GM19467 (cell line): Measurements from ENCODE around the gene RPS6KB2.
A peak's percentile ranks its signal among the peaks of the same experiment; 100 is the strongest.

Source experiments
- ATAC-seq: cut with Tn5 transposase; IDR thresholded peaks from one replicate; pipeline ENCODE4 v1.9.1; 2021; ENCODE audit warnings: mild to moderate bottlenecking, moderate library complexity; ENCODE audit not compliant: unreplicated experiment

The RPS6KB2 gene

DNA sequence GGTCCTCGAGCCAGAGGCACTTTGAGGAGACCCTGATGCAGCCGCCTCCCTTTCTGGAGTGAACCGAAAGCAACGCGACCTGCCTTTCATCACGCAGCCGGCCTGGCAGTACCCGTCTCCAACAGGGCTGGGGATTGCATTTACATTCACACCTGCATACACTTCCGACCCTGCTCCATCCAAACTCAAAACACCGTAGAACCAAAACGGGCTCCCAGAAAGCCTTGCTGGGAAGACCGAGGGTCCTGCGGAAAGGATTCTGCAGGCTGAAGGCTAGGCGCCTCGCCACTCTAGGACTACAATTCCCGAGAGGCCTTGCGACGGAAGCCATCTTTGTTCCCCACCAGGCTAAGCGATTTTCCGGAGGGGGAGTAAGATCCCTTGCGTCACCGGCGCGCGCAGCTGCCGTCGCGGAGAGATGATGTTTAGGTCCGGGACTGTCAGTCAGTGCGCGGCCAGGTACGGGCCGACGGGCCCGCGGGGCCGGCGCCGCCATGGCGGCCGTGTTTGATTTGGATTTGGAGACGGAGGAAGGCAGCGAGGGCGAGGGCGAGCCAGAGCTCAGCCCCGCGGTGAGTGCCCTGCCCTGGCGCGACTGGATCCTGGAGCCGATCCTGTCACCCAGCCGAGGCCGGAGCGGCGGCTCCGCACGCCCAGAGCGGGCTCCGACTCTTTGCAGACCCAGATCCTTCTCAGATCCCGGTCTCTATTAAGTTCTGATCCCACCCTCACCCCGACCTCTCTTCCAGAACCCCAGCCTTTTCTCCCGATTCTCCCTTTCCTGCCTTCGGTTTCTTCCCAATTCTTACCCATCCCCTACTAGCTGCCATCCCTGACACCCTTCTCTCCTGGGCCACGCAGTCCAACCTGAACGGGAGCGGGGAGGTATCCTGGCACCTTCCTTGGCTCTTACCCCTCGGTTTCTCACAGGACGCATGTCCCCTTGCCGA, at the start of gene RPS6KB2:
RPS6KB2 (plus strand) TSS at position 443 of the 950 bp plus-strand sequence; CDS start at position 495, 52 bp downstream.
- peak; percentile 81 for ATAC-seq

DNA sequence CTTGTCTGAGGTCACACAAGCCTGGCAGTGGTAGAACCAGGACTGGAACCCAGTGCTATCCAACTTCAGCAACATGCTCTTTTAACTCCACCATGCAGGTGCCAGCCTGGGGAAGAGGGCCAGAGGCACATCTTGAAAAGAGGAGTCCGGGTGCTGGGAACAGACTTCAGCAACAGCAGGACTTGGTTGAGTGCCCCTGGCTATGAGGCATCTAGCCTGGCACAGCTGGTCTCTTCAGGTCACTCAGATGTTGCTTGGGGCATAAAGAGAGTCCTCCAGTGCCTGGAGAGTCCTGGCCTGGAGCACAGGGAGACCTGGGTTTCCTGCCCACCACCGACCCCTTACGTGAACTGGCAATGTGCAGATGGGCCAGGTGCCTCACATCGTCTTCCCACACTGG, 49.8 kb upstream of the RPS6KB2 start:
- ATAC-seq: no peak

DNA sequence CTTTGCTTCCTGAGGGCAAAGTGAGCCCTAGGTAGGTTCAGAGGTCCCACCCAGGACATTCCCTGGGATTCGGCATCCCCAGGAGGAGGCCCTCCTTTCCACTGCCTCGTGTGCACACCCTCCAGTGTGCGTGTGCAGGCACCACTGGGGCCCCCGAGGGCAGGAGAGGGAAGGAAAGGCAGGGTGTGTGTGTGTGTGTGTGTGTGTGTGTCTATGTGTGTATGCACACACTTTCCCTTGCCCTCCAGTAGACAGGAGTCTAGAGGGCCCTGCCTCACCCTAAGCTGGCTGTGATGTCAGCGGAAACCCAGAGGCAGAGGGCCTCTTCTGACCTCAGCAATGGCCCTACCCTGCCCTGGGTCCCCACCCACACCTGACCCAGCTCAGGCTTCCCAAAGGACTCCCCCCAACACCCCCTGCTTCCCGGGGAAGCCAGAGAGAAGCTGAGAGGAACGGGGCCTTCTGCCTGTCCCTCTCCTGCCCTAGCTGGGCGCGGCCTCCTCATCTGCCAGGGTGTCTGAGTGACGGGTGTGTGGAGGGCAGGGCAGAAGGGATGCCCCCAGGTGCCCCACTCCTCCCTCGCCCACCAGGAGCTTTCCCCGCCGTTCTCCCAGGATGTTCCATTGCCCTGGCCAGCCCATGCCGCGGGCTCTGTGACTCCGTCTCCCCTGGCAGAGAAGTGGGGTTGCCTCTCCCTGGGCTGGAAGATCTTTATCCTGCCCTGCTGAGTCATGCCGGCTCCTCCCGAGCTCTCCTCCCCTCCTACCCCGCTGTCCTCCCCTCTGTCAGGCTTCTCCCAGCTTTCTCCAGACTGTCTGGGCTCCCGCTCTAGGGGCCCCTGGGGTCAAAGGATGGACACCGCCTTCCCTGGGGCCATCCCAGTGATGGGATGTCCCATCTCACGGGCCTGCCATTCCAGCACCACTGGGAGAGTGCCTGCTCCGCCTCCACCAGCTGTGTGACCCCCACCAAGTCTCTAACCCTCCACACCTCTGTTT, 48.9 kb upstream of the RPS6KB2 start:
- ATAC-seq: no peak

DNA sequence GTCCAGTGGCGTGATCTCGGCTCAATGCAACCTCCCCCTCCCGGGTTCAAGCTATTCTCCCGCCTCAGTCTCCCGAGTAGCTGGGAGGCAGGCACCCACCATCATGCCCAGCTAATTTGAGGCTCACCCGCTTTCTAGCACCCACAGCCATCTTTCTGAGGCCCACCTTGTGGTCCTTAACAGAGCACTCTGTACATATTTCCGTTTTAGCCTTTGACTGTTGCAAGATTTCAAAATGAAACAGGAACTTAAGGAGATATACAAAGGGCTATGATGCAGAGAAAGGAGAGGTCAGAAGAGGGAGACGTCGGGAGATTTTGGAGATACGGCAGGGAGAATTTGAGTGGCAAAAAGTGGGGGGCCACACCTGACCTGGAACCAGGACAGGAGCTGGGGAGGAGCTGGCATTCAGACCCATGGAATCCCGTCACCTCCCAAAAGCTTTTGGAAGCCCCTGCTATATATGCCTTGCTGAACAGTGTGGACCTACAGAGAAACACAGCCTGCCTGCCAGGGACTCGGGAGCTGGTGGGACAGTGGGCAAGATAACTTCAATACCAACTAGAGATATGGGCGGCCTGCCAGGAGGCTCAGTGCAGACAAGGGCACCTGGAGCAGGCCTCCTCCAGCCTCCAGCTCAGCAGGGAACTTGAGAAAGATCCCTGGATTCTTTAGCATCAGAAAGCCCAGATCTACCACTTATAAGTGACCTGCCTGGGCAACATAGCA, 46.9 kb upstream of the RPS6KB2 start:
- ATAC-seq: no peak

DNA sequence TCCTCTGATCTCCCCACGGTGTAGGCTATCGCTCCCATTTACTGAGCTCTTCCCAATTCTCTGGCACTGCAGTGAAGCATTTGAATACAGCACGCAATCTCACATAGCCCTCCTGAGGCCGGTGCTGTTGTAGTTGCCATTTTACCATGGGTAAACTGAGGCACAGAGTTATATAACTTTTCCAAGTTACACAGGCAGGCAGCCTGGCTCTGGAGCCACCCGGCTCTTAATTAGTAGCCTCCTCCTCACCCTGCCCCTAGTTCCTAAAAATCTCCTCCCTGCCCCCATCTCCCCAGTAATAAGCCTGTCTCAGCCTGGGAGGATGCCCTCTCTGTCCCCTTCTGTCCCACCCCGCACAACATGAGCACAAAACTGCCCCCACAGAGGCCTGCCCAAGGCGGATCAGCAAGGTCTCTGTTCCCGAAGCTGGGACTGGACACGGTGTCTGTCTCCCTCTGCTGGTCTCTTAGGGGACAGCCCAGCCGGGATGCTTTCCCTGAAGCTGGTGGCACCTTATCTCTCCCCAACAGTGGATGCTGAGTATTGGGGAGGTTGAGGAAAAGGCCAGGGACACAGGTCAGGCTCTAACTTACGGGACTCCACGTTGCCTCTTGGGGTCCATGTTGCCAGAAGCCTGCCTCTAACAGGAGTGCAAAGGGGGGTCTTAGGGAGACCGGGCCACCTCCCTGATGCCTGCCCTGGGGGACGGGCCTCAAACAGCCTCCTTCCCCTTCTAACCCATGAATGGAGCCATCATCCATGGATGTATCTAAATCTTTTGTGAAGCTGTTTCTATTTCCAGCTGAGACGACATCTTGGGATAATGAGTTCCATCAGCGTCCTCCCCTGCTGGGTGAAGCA, 45.8 kb upstream of the RPS6KB2 start:
- no peak for ATAC-seq

DNA sequence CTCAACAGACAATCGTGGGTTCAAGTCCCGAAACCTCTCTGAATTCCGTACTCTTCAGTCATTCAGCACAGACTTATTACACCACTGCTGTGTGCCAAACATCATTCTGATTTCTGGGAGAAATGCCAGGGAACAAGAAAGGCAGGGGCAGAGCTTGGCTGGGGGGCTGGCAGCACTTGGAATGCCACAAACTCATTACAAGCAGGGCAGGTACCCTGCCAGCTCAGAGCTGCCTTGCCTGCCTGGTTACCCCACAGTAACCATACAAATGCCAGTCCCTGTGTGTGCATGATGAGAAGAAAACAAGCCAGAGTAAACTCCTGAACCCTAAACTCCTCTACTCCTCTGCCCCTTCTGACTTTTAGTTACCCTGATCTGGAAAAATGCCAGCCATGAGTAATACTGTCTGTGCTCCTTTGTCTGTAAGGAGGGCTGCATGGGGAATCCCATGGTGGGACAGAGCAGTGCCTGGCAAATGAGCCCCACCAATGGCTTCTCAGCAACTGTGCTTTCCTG, 43.4 kb upstream of the RPS6KB2 start:
- no peak for ATAC-seq

DNA sequence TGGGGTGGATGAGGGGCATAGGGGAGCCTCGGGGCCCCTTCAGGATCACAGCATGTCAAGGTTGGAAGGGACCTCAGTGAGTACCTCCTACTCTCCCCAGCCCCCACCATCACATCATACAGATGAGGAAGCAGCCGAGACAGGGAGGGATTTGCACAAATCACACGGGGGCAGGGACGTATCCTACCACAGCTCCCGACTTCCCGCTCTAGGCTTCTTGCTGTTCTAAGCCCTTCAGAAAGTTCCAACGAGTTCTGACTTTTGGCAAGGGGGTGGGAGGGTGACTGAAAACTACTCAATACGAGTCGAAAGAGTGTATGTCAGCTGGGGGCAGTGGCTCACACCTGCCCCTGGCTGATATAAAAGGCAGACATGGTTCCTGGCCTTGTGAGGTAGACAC, 41.2 kb upstream of the RPS6KB2 start:
- no peak for ATAC-seq

DNA sequence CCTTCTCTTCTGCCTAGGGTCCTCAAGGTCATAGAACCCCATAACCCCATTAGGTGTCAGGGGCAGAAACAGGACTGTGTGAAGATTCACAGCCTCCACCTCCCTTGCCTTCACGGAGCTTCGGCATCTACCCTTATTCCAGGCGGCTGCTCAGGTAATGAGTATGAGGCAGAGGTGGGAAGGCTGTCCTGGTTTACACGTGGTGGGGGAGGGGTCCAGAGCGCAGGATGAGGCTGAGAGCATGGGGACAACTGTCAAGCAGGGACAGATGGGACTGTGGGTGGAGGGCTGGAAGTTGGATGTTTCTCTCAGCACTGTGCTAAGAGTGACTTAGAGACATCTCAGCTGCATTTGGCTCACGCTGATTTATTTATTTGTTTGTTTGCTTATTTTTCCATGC, 40.8 kb upstream of the RPS6KB2 start:
- ATAC-seq: no peak

DNA sequence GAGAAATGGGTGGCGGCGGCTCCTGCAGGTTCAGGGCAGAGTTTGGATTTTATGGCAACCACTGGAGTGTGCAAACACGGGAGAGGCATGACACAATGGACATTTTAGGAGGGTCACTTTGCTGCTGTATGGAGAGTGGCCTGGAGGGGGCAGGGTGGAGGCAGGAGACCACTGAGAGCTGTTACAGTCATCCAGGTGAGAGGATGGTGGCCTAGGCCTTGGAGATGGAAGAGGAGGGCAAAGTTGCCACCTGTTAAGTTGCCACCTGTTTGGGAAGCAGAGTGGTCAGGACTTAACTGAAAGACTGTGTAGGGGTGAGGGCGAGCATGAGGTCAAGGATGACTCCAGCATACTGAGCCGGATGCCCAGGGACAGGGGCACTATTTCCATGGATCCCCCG, 38.8 kb upstream of the RPS6KB2 start:
- ATAC-seq: no peak

DNA sequence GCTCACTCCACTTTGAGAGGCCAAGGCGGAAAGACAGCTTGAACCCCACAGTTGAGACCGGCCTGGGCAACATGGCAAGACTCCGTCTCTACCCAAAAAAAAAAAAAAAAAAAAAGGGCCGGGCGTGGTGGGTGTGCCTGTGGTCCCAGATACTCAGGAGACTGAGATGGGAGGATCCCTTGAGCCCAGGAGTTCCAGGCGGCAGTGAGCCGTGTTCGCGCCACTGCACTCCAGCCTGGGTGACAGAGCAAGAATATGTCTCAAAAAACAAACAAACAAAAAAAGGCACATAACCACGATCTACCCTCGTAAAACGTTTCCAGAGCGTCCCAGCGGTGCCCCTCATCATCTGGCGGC, 37.4 kb upstream of the RPS6KB2 start:
- no peak for ATAC-seq

DNA sequence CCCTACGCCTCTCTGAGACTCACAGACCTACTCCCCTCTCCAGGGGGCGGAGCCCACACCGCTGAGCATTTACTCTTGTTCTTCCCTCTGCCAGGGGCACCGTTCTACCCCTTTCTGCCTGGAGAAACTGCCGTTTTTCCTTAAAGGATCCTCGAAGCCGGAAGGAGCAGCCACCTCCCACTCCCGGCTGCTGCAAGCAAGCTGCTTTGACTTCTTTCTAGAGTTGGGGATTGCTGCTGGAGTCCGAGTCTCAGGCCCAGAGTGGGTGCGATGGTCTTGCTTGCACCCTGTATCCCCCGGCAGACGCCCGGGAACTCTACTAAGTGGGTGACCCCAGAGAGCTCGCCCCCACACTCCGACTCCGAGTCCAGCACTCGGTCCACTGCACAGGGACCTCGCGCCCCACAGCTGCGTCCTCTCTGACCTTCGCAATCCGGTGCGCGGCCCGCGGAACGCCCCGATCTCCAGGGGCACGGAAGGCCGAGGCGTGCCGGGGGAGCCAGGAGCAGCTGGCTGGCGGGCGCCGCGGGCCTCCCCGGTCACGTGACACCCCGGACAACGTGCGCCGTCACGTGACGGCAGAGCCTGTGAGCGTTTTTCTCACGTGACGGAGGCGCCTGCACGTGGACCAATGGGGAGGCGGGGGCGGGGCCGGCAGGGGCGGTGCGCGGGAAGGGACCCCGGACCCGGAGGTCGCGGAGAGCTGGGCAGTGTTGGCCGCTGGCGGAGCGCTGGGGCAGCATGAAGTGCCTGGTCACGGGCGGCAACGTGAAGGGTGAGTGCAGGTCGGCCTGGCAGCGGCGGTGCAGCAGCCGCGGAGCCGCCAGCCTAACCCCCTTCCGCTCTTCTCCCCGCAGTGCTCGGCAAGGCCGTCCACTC, 36.8 kb upstream of the RPS6KB2 start, which contains the start of gene RAD9A:
RAD9A (plus strand) TSS at position 683 of the 879 bp plus-strand sequence; CDS start at position 742, 59 bp downstream.
- ATAC-seq: peak; percentile 45

DNA sequence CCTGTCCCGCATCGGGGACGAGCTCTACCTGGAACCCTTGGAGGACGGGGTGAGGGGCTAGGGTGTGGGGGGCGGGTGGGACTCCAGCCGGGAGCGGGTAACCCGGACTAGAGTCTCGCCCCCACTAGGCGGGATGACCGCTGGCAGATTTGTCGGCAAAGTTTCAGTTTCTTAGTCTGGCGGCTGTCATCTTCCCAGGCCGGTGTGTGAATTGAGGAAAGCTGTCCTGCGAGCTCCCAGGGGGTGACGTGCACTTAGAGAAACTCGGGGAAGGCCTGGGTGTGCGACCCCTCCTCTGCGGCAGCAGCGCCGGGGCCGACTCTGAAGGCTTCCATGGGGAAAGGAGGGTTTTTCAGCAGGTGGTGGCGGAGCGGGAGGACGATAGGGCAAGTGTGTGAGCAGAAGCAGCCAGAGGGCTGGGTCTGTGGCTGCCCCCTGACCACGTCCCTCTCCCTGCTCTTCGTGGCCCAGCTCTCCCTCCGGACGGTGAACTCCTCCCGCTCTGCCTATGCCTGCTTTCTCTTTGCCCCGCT, 36.0 kb upstream of the RPS6KB2 start:
- ATAC-seq: peak; percentile 24

DNA sequence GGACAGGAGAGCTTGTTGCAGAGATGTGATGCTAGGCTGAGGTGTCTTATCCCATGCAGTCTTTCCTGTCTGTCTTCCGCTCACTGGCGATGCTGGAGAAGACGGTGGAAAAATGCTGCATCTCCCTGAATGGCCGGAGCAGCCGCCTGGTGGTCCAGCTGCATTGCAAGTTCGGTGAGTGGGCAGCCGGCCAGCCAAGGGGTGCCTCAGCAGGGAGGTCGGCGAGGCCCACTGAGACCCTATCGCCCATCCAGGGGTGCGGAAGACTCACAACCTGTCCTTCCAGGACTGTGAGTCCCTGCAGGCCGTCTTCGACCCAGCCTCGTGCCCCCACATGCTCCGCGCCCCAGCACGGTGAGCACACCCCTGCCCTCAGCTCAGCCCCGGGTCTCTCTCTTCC, 34.9 kb upstream of the RPS6KB2 start:
- no peak for ATAC-seq

DNA sequence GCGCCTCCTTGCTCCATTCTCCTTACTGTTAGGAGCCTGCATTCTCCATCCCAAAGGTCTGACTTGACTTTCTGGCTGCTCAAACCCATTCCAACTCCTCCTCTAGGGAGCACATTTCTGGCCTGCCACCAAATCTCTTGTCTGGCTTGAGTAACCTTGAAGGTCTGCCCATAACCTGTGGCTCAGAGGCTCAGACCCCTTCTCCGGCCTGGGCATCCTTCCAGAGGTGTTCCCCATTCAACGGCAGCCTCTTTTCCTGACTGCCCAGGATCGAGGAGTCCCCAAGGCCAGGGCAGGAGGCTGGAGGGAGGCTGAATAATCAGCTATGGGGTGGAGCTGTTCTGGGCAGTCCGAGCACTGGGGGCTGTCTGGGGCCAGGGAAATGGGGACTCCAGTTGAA, 34.3 kb upstream of the RPS6KB2 start:
- ATAC-seq: no peak

DNA sequence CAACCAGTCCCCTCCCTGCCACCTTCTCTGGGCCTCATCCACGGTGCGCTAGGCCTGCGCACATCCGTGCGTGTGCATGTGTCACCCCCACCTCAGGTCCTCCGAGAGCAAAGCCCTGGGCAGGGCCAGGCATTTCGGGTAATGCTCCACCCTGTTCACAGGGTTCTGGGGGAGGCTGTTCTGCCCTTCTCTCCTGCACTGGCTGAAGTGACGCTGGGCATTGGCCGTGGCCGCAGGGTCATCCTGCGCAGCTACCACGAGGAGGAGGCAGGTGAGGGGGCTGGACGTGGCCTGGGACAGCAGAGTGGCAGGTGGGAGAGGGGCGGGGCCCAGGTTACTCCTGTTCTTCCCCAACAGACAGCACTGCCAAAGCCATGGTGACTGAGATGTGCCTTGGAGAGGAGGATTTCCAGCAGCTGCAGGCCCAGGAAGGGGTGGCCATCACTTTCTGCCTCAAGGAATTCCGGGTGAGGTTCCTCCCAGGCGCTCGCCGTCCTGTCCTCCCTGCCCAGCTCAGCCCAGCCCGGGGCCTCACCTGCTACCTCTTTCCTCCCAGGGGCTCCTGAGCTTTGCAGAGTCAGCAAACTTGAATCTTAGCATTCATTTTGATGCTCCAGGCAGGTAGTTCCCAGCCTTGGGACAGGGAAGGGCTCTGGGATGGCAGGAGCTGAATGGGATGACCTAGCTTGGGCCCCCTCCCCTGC, 32.6 kb upstream of the RPS6KB2 start:
- ATAC-seq: no peak

DNA sequence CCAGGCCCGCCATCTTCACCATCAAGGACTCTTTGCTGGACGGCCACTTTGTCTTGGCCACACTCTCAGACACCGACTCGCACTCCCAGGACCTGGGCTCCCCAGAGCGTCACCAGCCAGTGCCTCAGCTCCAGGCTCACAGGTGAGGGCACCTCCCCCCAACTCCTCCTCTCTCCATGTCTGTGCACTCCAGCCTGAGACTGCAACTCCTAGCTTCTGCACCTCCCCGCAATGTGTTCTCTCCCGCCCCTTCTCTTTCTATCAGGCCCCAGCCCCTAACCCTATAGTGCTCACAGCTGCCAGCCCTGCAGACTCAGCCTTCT, 32.1 kb upstream of the RPS6KB2 start:
- ATAC-seq: no peak

DNA sequence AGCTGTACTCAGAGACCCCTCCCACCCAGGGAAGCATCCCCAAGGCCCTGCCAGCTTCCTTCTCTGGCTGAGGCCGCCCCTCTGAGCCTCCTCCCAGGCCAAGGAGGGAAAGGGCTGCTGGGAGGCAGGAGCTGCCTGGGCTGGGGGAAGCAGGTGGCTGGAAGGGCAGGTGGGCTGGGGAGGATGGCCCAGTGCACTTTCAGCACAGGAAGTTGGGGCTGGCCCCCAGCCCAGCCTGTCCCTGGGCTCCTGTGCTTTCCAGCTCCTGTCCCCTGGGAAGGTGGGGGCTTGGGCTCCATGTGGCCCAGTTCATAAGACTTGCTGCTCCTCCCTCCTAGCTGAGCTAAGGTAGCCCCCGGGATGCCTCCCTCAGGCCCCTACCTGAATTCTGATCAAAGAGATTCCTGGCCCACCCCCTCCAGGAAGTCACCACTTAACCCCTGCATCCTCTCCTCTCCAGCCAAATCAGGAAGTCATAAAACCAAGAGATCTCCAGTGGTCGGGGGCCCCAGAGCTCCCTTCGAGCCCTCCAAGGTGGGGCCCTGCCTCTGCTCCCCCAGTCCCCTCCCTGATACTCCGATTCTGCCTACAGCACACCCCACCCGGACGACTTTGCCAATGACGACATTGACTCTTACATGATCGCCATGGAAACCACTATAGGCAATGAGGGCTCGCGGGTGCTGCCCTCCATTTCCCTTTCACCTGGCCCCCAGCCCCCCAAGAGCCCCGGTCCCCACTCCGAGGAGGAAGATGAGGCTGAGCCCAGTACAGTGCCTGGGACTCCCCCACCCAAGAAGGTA, 31.5 kb upstream of the RPS6KB2 start:
- ATAC-seq: no peak
